PC-9 (cell line): ENCODE measurements around the gene GLB1L. TPM values are rescaled to one million over a fixed set of nuclear protein-coding genes. Genes with fewer than 3 reads are reported as not detected.

Experiments used
- BruUV-seq: library from RNA; stranded (reverse); fragments of 400-500 nt; replicated peaks from 2 replicates; lab custom pipeline; 2021; lab: Mats Ljungman, UMichigan
- CTCF ChIA-PET: fragments of 300-600 bp; sonication (Branson Sonifier 250); formaldehyde crosslinking; loops from one replicate; lab custom pipeline; 2022; ENCODE audit warnings: antibody characterized with exemption; lab: Charles Lee
- POLR2A ChIA-PET: fragments of 300-600 bp; sonication (Branson Sonifier 250); formaldehyde crosslinking; loops from one replicate; lab custom pipeline; 2022; ENCODE audit warnings: antibody characterized with exemption; ENCODE audit not compliant: unreplicated experiment; lab: Charles Lee
- DNase-seq, 2 experiments: peaks; one replicate each; pipeline versions ENCODE4 v3.0.0 to v3.0.0-alpha.2; 2015 to 2022; ENCODE audit warnings: mixed read lengths in 1 of 2
- H2AFZ ChIP-seq: fragments of 200-600 bp; sonication (generic); 2 replicates; pipeline ENCODE4 v1.8.1; 2017; ENCODE audit warnings: antibody characterized with exemption
- H3F3A ChIP-seq: fragments of 200-600 bp; sonication (generic); 2 replicates; pipeline ENCODE4 v1.8.1; 2017; ENCODE audit warnings: antibody characterized with exemption, mild to moderate bottlenecking, low read depth; ENCODE audit not compliant: insufficient read depth
- H3K27ac ChIP-seq: fragments of 200-600 bp; sonication (generic); 2 replicates; pipeline ENCODE4 v1.6.1; 2016; ENCODE audit warnings: mixed run types
- H3K27me3 ChIP-seq: fragments of 200-600 bp; sonication (generic); 2 replicates; pipeline ENCODE4 v1.6.1; 2016; ENCODE audit warnings: low read depth, mixed run types; ENCODE audit not compliant: insufficient read depth
- H3K36me3 ChIP-seq: fragments of 200-600 bp; sonication (generic); 2 replicates; pipeline ENCODE4 v1.6.1; 2016; ENCODE audit warnings: low read depth, mixed run types
- H3K4me1 ChIP-seq: fragments of 200-600 bp; sonication (generic); replicated peaks from 2 replicates; pipeline ENCODE4 v1.6.1; 2016; ENCODE audit warnings: mixed run types; ENCODE audit not compliant: insufficient read depth
- H3K4me2 ChIP-seq: fragments of 200-600 bp; sonication (generic); 2 replicates; pipeline ENCODE4 v1.6.1; 2017; ENCODE audit warnings: mixed run types
- H3K4me3 ChIP-seq: fragments of 200-600 bp; sonication (generic); 2 replicates; pipeline ENCODE4 v1.6.1; 2016; ENCODE audit warnings: mixed run types
- H3K79me2 ChIP-seq: fragments of 200-600 bp; sonication (generic); 2 replicates; pipeline ENCODE4 v1.6.1; 2017; ENCODE audit warnings: low read depth, mixed run types
- H3K9me2 ChIP-seq: fragments of 200-600 bp; sonication (generic); 2 replicates; pipeline ENCODE4 v1.8.1; 2017; ENCODE audit warnings: mild to moderate bottlenecking; ENCODE audit not compliant: insufficient read depth
- H3K9me3 ChIP-seq: fragments of 200-600 bp; sonication (generic); 2 replicates; pipeline ENCODE4 v1.8.1; 2016; ENCODE audit warnings: low read depth; ENCODE audit not compliant: insufficient read depth
- H4K20me1 ChIP-seq: fragments of 200-600 bp; sonication (generic); 2 replicates; pipeline ENCODE4 v1.8.1; 2017; ENCODE audit not compliant: insufficient read depth
- CTCF ChIP-seq: fragments of 200-600 bp; sonication (generic); conservative IDR thresholded peaks from 2 replicates; pipeline ENCODE4 v1.6.1; 2017; ENCODE audit warnings: mixed run types, antibody characterized with exemption, mild to moderate bottlenecking, moderate library complexity
- EZH2 ChIP-seq: fragments of 200-600 bp; sonication (generic); IDR thresholded peaks from 2 replicates; pipeline ENCODE4 v1.8.0; 2017; ENCODE audit warnings: antibody characterized with exemption, low read depth
- intact Hi-C: fragments of 100-400 bp; cut with micrococcal nuclease; formaldehyde crosslinking; loops from one replicate; pipeline ENCODE4 v1.10.0; 2022; ENCODE audit not compliant: unreplicated experiment
- total RNA-seq: library from RNA; stranded (reverse); gene quantifications from 2 replicates; pipeline ENCODE4 v1.2.3, GENCODE V29; 2021

GLB1L gene
- total RNA-seq, 1 experiment from 2014 or later = 10.8 TPM

- DNase-seq = no peak
- intact Hi-C loops = loop anchor here (10.0 kb wide), 1 partner anchor 375 kb away; no protein-coding TSS in a partner anchor
- Histone ChIP-seq H3K4me1 (peaks cover 22% of the 10 kb centered on the region), H3F3A (peaks cover 16% of the 10 kb centered on the region), H3K9me3 (no peaks in the 10 kb centered on the region), H3K79me2 (no peaks in the 10 kb centered on the region), H2AFZ (no peak overlapping the region), H4K20me1 (no peaks in the 10 kb centered on the region), H3K27me3 (no peaks in the 10 kb centered on the region), H3K9me2 (no peaks in the 10 kb centered on the region), H3K27ac (no peak overlapping the region), H3K36me3 (no peaks in the 10 kb centered on the region), H3K4me3 (no peak overlapping the region), H3K4me2 (no peak overlapping the region)
- no TSS peak for BruUV-seq
- no peak for TF ChIP-seq EZH2
- no peak for TF ChIP-seq CTCF
- ChIA-PET CTCF (no interaction called here), POLR2A (interaction anchor here (0.6 kb wide), 1 partner anchor 401 kb away, joined by 9 read pairs; no protein-coding TSS in a partner anchor)
Observed at GRCh38 chr2:219269362-219270054, 24.3 kb upstream of the GLB1L start.

GRCh38 chr2:219268294-219268693 is 23.1 kb upstream of the GLB1L start:
- H3K36me3 ChIP-seq = no peaks in the 10 kb centered on the region
- H3K9me3 ChIP-seq = no peaks in the 10 kb centered on the region
- H3K27me3 ChIP-seq = no peaks in the 10 kb centered on the region
- H3K4me3 ChIP-seq = no peak overlapping the region
- peaks cover 5% of the 10 kb centered on the region; the same call in 1 of the 2 replicates for H3F3A ChIP-seq
- H4K20me1 ChIP-seq = no peaks in the 10 kb centered on the region
- H3K4me1 ChIP-seq = peaks cover 10% of the 10 kb centered on the region
- no TSS peak for BruUV-seq
- no peak overlapping the region for H3K27ac ChIP-seq
- no peaks in the 10 kb centered on the region for H3K79me2 ChIP-seq
- intact Hi-C loops = no loop called here
- H3K9me2 ChIP-seq = no peaks in the 10 kb centered on the region
- no peak for TF ChIP-seq CTCF
- no peak for TF ChIP-seq EZH2
- no peak for DNase-seq
- ChIA-PET CTCF (no interaction called here), POLR2A (no interaction called here)
- no peak overlapping the region for H2AFZ ChIP-seq
- H3K4me2 ChIP-seq = no peak overlapping the region

- ChIA-PET CTCF (no interaction called here), POLR2A (no interaction called here)
- no peaks in the 10 kb centered on the region for H3K27me3 ChIP-seq
- no peaks in the 10 kb centered on the region for H3K9me3 ChIP-seq
- H4K20me1 ChIP-seq = no peaks in the 10 kb centered on the region
- H3K79me2 ChIP-seq = no peaks in the 10 kb centered on the region
- H2AFZ ChIP-seq = no peak overlapping the region
- no peaks in the 10 kb centered on the region for H3F3A ChIP-seq
- no peaks in the 10 kb centered on the region for H3K36me3 ChIP-seq
- no peaks in the 10 kb centered on the region for H3K9me2 ChIP-seq
- DNase-seq = no peak
- H3K4me3 ChIP-seq = no peak overlapping the region
- no peaks in the 10 kb centered on the region for H3K4me1 ChIP-seq
- H3K4me2 ChIP-seq = no peak overlapping the region
- TF ChIP-seq CTCF (no peak), EZH2 (no peak)
- no TSS peak for BruUV-seq
- intact Hi-C loops = no loop called here
- no peak overlapping the region for H3K27ac ChIP-seq
Observed at GRCh38 chr2:219266886-219267285, 21.6 kb upstream of the GLB1L start.
